Ectodermal cell (in vitro differentiated cells): ENCODE data around the gene ITGA5. TPM values are rescaled to one million over a fixed set of nuclear protein-coding genes. Genes with fewer than 3 reads are reported as not detected.

Source experiments
- H3K27ac ChIP-seq: 2 replicates; pipeline ENCODE4 v1.7.0; 2013; ENCODE audit warnings: mild to moderate bottlenecking, low read depth, low read length; ENCODE audit not compliant: insufficient read depth, poor library complexity, severe bottlenecking
- H3K27me3 ChIP-seq: 2 replicates; pipeline ENCODE4 v1.7.0; 2013; ENCODE audit warnings: mild to moderate bottlenecking, low read length; ENCODE audit not compliant: insufficient read depth, control insufficient read depth, poor library complexity, severe bottlenecking
- H3K36me3 ChIP-seq: one replicate; pipeline ENCODE4 v1.7.0; 2013; ENCODE audit warnings: low read length; ENCODE audit not compliant: control insufficient read depth, insufficient read depth
- H3K4me1 ChIP-seq: one replicate; pipeline ENCODE4 v1.7.0; 2013; ENCODE audit warnings: low read length; ENCODE audit not compliant: control insufficient read depth, insufficient read depth
- H3K4me3 ChIP-seq: 2 replicates; pipeline ENCODE4 v1.7.0; 2013; ENCODE audit warnings: low read depth, low read length, control low read depth; ENCODE audit not compliant: insufficient read depth
- H3K9me3 ChIP-seq: 2 replicates; pipeline ENCODE4 v1.7.0; 2013; ENCODE audit warnings: mild to moderate bottlenecking, low read length, moderate library complexity; ENCODE audit not compliant: control insufficient read depth
- WGBS, 2 experiments: methylation state at CpG; one replicate each; pipeline ENCODE4 v1.1.7; 2013; ENCODE audit warnings: missing lambda C conversion rate in 2 of 2; 5-methylcytosine and 5-hydroxymethylcytosine counted together
- polyA plus RNA-seq, 4 experiments: library from polyadenylated mRNA; stranded (reverse); fragments of 50-300 nt; gene quantifications; one replicate each; pipeline ENCODE4 v1.2.3, GENCODE V29; 2013

ITGA5 gene
- polyA plus RNA-seq (2013, experiment 1 of 4): 93.8 TPM
- 102 TPM for polyA plus RNA-seq (2013, experiment 2 of 4)
- 70.6 TPM for polyA plus RNA-seq (2013, experiment 3 of 4)
- polyA plus RNA-seq (2013, experiment 4 of 4): 73.7 TPM

DNA sequence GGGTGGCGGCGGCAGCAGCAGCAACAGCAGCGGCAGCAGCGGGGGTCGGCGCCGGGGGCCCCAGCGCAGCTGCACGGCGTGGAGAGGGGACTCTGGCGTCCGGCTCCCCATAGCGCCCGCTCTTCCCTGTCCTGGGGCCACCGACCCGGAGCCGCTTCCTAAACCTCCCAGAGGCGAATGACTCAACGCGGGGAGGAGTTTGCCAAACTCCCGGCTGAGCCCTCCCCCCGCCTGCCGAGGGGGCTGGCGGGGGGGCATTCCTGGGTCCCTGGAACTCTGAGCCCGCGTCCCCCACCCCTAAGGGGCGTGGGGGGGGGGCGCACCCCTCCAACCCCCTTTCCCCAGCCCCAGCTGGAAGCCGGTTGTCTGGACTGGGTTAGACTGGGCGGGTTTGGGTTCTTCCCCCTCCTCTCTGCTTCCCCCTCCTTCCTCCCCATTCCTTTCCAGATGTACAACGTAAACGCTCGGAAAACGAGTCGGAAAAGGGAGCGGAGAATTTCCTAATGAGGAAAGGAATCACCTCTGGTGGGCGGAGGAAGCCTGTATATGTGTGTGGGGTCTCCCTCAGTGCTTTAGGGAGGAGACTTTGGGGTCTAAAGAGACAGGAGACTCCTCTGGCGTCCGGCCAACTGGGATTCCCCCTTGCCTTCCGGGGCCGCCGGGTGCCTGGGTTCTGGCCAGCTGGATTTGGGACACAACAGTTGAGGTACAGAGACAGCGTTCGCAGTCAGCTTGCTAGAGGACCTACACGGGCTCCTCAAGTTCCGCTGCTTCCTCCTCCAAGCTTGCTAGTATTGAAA lies at the start of gene ITGA5:
TSS of gene ITGA5 (minus strand) at position 179 of the 800 bp plus-strand sequence. CDS start at position 111, 68 bp downstream.
- WGBS, 2 experiments: 4% methylated on average over 45 to 46 of the region's 46 CpGs
- Histone ChIP-seq H3K4me3 (peak within 1 kb of the TSS; percentile 87), H3K4me1 (peaks cover 28% of the 10 kb centered on the region), H3K27me3 (no peaks in the 10 kb centered on the region), H3K36me3 (no peaks in the 10 kb centered on the region), H3K27ac (peak within 1 kb of the TSS; percentile 73), H3K9me3 (no peaks in the 10 kb centered on the region)

- H3K4me1 ChIP-seq: no peaks in the 10 kb centered on the region
- no peaks in the 10 kb centered on the region for H3K36me3 ChIP-seq
- H3K27ac ChIP-seq: no peak overlapping the region
- H3K9me3 ChIP-seq: no peaks in the 10 kb centered on the region
- H3K27me3 ChIP-seq: peaks cover 3% of the 10 kb centered on the region
- WGBS, 2 experiments: 80 to 81% methylated on average over 1 of the region's 1 CpG
- no peak overlapping the region for H3K4me3 ChIP-seq
These were observed 46.9 kb upstream of the ITGA5 start for GRCh38 chr12:54465857-54466523.

DNA sequence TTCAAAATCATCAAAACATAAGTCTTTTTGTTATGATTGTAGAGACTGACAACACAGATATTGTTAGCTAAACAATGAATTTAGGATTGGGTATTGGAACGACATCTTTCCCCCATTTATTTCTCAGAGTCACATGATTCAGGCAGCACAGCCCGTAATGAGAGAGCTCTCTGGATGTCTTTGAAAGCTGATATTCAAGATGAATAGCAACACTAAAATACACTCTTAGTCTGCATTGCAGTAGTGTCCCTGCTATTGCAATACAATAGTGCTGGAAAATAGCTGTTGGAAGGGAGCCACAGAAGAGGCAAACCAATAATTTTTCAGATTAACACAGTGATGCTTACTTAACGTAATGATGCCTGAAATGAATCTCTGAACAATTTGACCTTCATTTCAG lies 44.4 kb upstream of the ITGA5 start:
- no peak overlapping the region for H3K4me3 ChIP-seq
- H3K36me3 ChIP-seq: no peaks in the 10 kb centered on the region
- H3K4me1 ChIP-seq: no peaks in the 10 kb centered on the region
- H3K27me3 ChIP-seq: peaks cover 3% of the 10 kb centered on the region
- 58 to 86% methylated on average over 3 of the region's 3 CpGs for WGBS, 2 experiments
- H3K27ac ChIP-seq: no peak overlapping the region
- no peaks in the 10 kb centered on the region for H3K9me3 ChIP-seq

GRCh38 chr12:54463034-54463433 lies 44.0 kb upstream of the ITGA5 start:
- 76 to 82% methylated on average over 2 of the region's 2 CpGs for WGBS, 2 experiments
- Histone ChIP-seq H3K27me3 (peaks cover 3% of the 10 kb centered on the region), H3K4me3 (no peak overlapping the region), H3K9me3 (no peaks in the 10 kb centered on the region), H3K36me3 (no peaks in the 10 kb centered on the region), H3K4me1 (no peaks in the 10 kb centered on the region), H3K27ac (no peak overlapping the region)

- Histone ChIP-seq H3K27ac (no peak overlapping the region), H3K4me1 (no peaks in the 10 kb centered on the region), H3K9me3 (no peaks in the 10 kb centered on the region), H3K27me3 (peaks cover 7% of the 10 kb centered on the region), H3K36me3 (no peaks in the 10 kb centered on the region), H3K4me3 (no peak overlapping the region)
- WGBS, 2 experiments: 87 to 96% methylated on average over 8 of the region's 9 CpGs
These were observed 41.4 kb upstream of the ITGA5 start for GRCh38 chr12:54460317-54460923.

- Histone ChIP-seq H3K4me3 (no peak overlapping the region), H3K36me3 (no peaks in the 10 kb centered on the region), H3K4me1 (no peaks in the 10 kb centered on the region), H3K9me3 (no peaks in the 10 kb centered on the region), H3K27ac (no peak overlapping the region), H3K27me3 (peaks cover 7% of the 10 kb centered on the region)
- WGBS, 2 experiments: 74 to 84% methylated on average over 2 of the region's 3 CpGs
These were observed 40.3 kb upstream of the ITGA5 start for GRCh38 chr12:54459355-54459754.

DNA sequence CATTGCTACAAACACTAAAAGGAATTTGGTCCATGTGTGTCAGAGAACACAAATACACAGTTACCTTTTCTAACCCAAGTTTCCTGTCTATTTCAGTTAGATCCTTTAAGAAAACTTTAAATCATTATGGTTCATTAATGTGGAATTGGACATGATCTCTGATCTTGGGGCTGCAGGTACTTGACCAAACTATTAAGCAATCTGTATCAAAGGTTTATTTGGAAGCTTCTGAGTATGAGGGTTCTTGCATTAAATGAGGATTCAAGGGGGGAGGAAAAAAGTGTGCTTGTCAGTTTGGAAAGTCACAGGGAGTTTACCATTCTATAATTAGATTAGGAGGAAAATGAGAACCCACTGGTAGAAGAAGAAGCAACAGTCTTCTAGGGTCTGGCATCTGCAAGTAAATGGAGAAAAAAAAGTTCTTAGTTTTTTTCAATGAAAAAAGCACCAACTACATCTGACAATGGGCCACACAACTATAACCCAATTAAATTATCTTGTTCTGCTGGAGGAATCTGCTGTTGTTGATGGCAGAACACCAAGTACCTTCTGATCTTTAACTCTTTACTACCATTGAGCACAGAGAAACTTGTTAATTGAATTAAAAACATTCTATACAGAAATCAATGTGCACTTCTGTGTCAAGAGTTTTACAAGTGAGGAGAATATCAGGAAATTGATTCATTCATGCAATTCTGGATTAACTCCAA lies 36.8 kb upstream of the ITGA5 start:
- Histone ChIP-seq H3K4me1 (peaks cover 2% of the 10 kb centered on the region), H3K4me3 (no peak overlapping the region), H3K27me3 (peaks cover 9% of the 10 kb centered on the region), H3K36me3 (no peaks in the 10 kb centered on the region), H3K27ac (no peak overlapping the region), H3K9me3 (no peaks in the 10 kb centered on the region)

- H3K4me1 ChIP-seq: peaks cover 2% of the 10 kb centered on the region
- H3K9me3 ChIP-seq: no peaks in the 10 kb centered on the region
- H3K27me3 ChIP-seq: peaks cover 9% of the 10 kb centered on the region
- no peak overlapping the region for H3K27ac ChIP-seq
- H3K4me3 ChIP-seq: no peak overlapping the region
- no peaks in the 10 kb centered on the region for H3K36me3 ChIP-seq
These were observed 33.6 kb upstream of the ITGA5 start for GRCh38 chr12:54452628-54453027.

- Histone ChIP-seq H3K4me1 (no peaks in the 10 kb centered on the region), H3K27ac (no peak overlapping the region), H3K27me3 (peaks cover 11% of the 10 kb centered on the region), H3K4me3 (no peak overlapping the region), H3K9me3 (no peaks in the 10 kb centered on the region), H3K36me3 (no peaks in the 10 kb centered on the region)
- WGBS, 2 experiments: 81 to 86% methylated on average over 3 to 4 of the region's 4 CpGs
These were observed 29.3 kb upstream of the ITGA5 start for GRCh38 chr12:54448344-54448743.
